K562 (cell line): ENCODE data around the gene SNRPD2. TPM values are rescaled to one million over a fixed set of nuclear protein-coding genes. Genes with fewer than 3 reads are reported as not detected.

Experiments
- ARNT ChIP-seq, 2 experiments: fragments of 450-650 bp; IDR thresholded peaks; 2 replicates each; pipeline ENCODE4 v1.6.1; 2016; ENCODE audit warnings: mild to moderate bottlenecking in 1 of 2
- CBX3 ChIP-seq, 2 experiments: IDR thresholded peaks; 1 replicate in 1 of 2; 2 replicates in 1 of 2; pipeline ENCODE4 v1.6.1; 2012; ENCODE audit warnings: inconsistent platforms in 2 of 2, low read length in 2 of 2, borderline replicate concordance in 1 of 2, control low read depth in 1 of 2
- HDGF ChIP-seq: fragments of 450-650 bp; IDR thresholded peaks from 2 replicates; pipeline ENCODE4 v1.6.1; 2016
- HNRNPK ChIP-seq: fragments of 200-400 bp; formaldehyde crosslinking; IDR thresholded peaks from one replicate; pipeline ENCODE4 v1.6.1; 2018; ENCODE audit warnings: mild to moderate bottlenecking, low read depth, low read length; ENCODE audit not compliant: poor library complexity, severe bottlenecking
- HNRNPUL1 ChIP-seq: fragments of 200-400 bp; formaldehyde crosslinking; IDR thresholded peaks from 2 replicates; pipeline ENCODE4 v1.6.1; 2017; ENCODE audit warnings: low read length
- MAFK ChIP-seq: IDR thresholded peaks from 2 replicates; pipeline ENCODE4 v1.6.1; 2011; ENCODE audit warnings: low read length, improper control_type of control experiment
- NELFE ChIP-seq: IDR thresholded peaks from 2 replicates; pipeline ENCODE4 v1.6.1; 2011; ENCODE audit warnings: mild to moderate bottlenecking; ENCODE audit not compliant: insufficient read depth, insufficient read length
- NR4A1 ChIP-seq, 2 experiments: fragments of 250-450 bp in 1 of 2; fragments of 450-650 bp in 1 of 2; sonication (Bioruptor Pico) in 1 of 2; IDR thresholded peaks; 2 replicates each; pipeline versions ENCODE4 v1.4.0 to v1.6.1; 2016 to 2020; ENCODE audit warnings: mild to moderate bottlenecking in 2 of 2, missing compliant biosample characterization in 1 of 2, missing genetic modification characterization in 1 of 2, moderate library complexity in 1 of 2
- PHB ChIP-seq: fragments of 250-450 bp; sonication (Bioruptor Pico); IDR thresholded peaks from 2 replicates; pipeline ENCODE4 v1.5.0; 2021
- POU5F1 ChIP-seq: fragments of 150-350 bp; IDR thresholded peaks from 2 replicates; pipeline ENCODE4 v1.6.1; 2014; ENCODE audit warnings: borderline replicate concordance, low read length, low read depth, mild to moderate bottlenecking; ENCODE audit not compliant: partially characterized antibody
- SREBF2 ChIP-seq: sonication (generic); formaldehyde crosslinking; IDR thresholded peaks from 2 replicates; pipeline ENCODE4 v1.4.0; 2020; ENCODE audit warnings: mild to moderate bottlenecking, missing genetic modification reagents
- TGIF2 ChIP-seq: sonication (generic); formaldehyde crosslinking; IDR thresholded peaks from 2 replicates; pipeline ENCODE4 v1.8.1; 2022; ENCODE audit warnings: mild to moderate bottlenecking, missing genetic modification reagents, moderate library complexity
- ZNF583 ChIP-seq: fragments of 250-450 bp; sonication (Bioruptor Pico); IDR thresholded peaks from 2 replicates; pipeline ENCODE4 v1.4.0; 2020
- polyA plus RNA-seq, 8 experiments: library from polyadenylated mRNA; depleted of rRNA in 4 of 8; stranded (reverse) in 5 of 8; unstranded in 3 of 8; fragments of >200 nt; fragmentation: Nextera tagmentation in 2 of 8; fragmentation: Illumina TruSeq in 1 of 8; extraction: Ambion mirVana in 2 of 8; extraction: Trizol in 1 of 8; gene quantifications; 2 replicates each; pipeline versions ENCODE4 v1.2.1 to v1.2.3, GENCODE V29; 2011 to 2014; ENCODE audit warnings: inconsistent platforms in 1 of 8, missing spikeins in 1 of 8
- total RNA-seq, 7 experiments: library from RNA; depleted of rRNA in 6 of 7; stranded (reverse); fragments of >200 nt in 6 of 7; fragmentation: Illumina TruSeq in 2 of 7; extraction: Trizol in 2 of 7; gene quantifications; 2 replicates each; pipeline versions ENCODE4 v1.2.1 to v1.2.3, GENCODE V29; 2011 to 2021; ENCODE audit warnings: low replicate concordance in 1 of 7
- TF ChIP-seq, protein P1 (sequence below), 2 experiments: fragments of 450-650 bp; IDR thresholded peaks; 2 replicates each; pipeline ENCODE4 v1.6.1; 2016
- TF ChIP-seq, protein P2 (sequence below): fragments of 450-650 bp; IDR thresholded peaks from 2 replicates; pipeline ENCODE4 v1.7.1; 2018; ENCODE audit warnings: mild to moderate bottlenecking, low read depth; ENCODE audit not compliant: partially characterized antibody
- TF ChIP-seq, protein P3 (sequence below): conservative IDR thresholded peaks from 2 replicates; pipeline ENCODE4 v1.6.1; 2011; ENCODE audit warnings: low read depth, mild to moderate bottlenecking, low read length; ENCODE audit not compliant: control insufficient read depth
- TF ChIP-seq, protein P4 (sequence below): sonication (generic); formaldehyde crosslinking; IDR thresholded peaks from 2 replicates; pipeline ENCODE4 v1.8.0; 2022; ENCODE audit warnings: mild to moderate bottlenecking, missing genetic modification reagents
- TF ChIP-seq, protein P5 (sequence below): sonication (generic); formaldehyde crosslinking; IDR thresholded peaks from 2 replicates; pipeline ENCODE4 v1.8.0; 2022; ENCODE audit warnings: mild to moderate bottlenecking, low read depth, missing genetic modification reagents

Gene SNRPD2
- total and polyA plus RNA-seq, 9 of the 15 experiments (the other 6 are each of a cell fraction or from before 2014, with no cell fraction given) = 728 to 4,411 (median 1,029) TPM

DNA sequence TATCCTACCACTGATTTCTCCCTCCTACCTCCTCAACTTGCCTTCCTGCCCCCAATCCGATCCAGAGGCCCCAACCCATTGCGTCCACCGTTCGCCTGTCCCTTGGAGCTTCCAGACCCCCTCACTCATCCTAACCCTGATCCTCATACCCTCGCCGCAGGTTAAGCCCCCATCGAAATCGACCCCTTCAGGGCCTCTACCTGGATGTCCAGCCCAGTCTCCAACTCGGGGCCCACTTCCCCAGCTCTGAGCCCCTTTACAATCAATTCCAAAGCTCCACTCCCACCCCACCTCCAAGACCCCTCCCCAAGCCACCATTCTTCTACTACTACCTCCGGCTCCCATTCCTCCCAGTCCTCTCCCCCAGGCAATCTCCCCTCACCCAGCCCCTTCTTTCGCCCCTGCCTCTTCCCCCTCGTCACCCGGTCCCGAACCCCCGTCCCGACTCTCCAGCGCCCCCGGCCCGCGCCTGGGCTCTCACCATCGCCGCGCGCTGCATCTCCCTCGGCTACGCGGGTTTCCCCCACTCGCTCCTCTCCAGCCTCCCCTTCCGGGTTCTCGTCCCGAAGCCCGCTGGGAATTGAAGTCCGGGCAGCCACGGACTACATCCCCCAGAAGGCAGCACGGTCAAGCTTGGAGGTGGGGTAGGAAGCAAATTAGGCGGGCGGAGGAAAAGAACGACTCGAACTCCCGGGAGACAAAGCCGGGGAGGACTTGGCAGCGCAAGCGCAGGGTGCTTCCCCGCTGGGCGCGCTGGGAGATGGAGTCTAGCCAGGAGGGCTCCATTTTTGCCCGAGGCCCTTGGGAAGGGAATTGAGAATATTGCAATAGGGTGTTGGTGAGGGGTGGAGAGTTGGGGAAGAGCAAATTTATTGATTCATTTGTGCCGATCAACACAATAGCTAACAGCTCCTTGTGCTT lies 38.9 kb upstream of the SNRPD2 start, which contains the start of gene FBXO46 (continued):
- TF ChIP-seq CBX3 (IDR thresholded peaks at IDR 0.05; ENCODE audit: borderline replicate concordance in 1 of 2, low read length in 2 of 2) = no peak; a peak in 1 of 3 replicates
- TF ChIP-seq, protein P1, sequence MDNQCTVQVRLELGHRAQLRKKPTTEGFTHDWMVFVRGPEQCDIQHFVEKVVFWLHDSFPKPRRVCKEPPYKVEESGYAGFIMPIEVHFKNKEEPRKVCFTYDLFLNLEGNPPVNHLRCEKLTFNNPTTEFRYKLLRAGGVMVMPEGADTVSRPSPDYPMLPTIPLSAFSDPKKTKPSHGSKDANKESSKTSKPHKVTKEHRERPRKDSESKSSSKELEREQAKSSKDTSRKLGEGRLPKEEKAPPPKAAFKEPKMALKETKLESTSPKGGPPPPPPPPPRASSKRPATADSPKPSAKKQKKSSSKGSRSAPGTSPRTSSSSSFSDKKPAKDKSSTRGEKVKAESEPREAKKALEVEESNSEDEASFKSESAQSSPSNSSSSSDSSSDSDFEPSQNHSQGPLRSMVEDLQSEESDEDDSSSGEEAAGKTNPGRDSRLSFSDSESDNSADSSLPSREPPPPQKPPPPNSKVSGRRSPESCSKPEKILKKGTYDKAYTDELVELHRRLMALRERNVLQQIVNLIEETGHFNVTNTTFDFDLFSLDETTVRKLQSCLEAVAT (IDR thresholded peaks at IDR 0.05) = 0 out of 4 replicates have a peak, but pooled peaks have one; percentile 20 to 51
- TF ChIP-seq, protein P2, sequence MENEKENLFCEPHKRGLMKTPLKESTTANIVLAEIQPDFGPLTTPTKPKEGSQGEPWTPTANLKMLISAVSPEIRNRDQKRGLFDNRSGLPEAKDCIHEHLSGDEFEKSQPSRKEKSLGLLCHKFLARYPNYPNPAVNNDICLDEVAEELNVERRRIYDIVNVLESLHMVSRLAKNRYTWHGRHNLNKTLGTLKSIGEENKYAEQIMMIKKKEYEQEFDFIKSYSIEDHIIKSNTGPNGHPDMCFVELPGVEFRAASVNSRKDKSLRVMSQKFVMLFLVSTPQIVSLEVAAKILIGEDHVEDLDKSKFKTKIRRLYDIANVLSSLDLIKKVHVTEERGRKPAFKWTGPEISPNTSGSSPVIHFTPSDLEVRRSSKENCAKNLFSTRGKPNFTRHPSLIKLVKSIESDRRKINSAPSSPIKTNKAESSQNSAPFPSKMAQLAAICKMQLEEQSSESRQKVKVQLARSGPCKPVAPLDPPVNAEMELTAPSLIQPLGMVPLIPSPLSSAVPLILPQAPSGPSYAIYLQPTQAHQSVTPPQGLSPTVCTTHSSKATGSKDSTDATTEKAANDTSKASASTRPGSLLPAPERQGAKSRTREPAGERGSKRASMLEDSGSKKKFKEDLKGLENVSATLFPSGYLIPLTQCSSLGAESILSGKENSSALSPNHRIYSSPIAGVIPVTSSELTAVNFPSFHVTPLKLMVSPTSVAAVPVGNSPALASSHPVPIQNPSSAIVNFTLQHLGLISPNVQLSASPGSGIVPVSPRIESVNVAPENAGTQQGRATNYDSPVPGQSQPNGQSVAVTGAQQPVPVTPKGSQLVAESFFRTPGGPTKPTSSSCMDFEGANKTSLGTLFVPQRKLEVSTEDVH = peak; percentile 78
- no peak for TF ChIP-seq SREBF2
- no peak for TF ChIP-seq TGIF2 (CRISPR knock-in tag)
- TF ChIP-seq, protein P3, sequence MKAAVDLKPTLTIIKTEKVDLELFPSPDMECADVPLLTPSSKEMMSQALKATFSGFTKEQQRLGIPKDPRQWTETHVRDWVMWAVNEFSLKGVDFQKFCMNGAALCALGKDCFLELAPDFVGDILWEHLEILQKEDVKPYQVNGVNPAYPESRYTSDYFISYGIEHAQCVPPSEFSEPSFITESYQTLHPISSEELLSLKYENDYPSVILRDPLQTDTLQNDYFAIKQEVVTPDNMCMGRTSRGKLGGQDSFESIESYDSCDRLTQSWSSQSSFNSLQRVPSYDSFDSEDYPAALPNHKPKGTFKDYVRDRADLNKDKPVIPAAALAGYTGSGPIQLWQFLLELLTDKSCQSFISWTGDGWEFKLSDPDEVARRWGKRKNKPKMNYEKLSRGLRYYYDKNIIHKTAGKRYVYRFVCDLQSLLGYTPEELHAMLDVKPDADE = peak; percentile 92
- TF ChIP-seq PHB (CRISPR knock-in tag) = no peak
- TF ChIP-seq, protein P4, sequence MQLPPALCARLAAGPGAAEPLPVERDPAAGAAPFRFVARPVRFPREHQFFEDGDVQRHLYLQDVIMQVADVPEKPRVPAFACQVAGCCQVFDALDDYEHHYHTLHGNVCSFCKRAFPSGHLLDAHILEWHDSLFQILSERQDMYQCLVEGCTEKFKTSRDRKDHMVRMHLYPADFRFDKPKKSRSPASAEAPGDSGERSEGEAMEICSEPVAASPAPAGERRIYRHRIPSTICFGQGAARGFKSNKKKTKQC (CRISPR knock-in tag) = no peak
- no peak for TF ChIP-seq MAFK
- no peak for TF ChIP-seq HNRNPUL1
- TF ChIP-seq NR4A1 (CRISPR knock-in tag; IDR thresholded peaks at IDR 0.05) = no peak
- TF ChIP-seq NR4A1 (tag; IDR thresholded peaks at IDR 0.05) = no peak
- TF ChIP-seq HDGF = no peak
- TF ChIP-seq, protein P5, sequence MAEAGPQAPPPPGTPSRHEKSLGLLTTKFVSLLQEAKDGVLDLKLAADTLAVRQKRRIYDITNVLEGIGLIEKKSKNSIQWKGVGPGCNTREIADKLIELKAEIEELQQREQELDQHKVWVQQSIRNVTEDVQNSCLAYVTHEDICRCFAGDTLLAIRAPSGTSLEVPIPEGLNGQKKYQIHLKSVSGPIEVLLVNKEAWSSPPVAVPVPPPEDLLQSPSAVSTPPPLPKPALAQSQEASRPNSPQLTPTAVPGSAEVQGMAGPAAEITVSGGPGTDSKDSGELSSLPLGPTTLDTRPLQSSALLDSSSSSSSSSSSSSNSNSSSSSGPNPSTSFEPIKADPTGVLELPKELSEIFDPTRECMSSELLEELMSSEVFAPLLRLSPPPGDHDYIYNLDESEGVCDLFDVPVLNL (CRISPR knock-in tag) = no peak
- no peak for TF ChIP-seq POU5F1
- TF ChIP-seq HNRNPK = no peak
- TF ChIP-seq NELFE = no peak
- no peak for TF ChIP-seq ARNT (IDR thresholded peaks at IDR 0.05)
- TF ChIP-seq ZNF583 = no peak
